Keratinocyte (primary cell): ENCODE data around the gene GALNS. TPM values are rescaled to one million over a fixed set of nuclear protein-coding genes. Genes with fewer than 3 reads are reported as not detected.

ENCODE experiments used
- DNase-seq: peaks from one replicate; pipeline ENCODE4 v3.0.0-alpha.2; 2011; ENCODE audit warnings: low read depth, missing footprints, low spot score
- FAIRE-seq: peaks from 2 replicates; lab custom pipeline; 2011; peaks lifted over from hg19 to GRCh38; lab: Jason Lieb, UNC
- H2AFZ ChIP-seq: 2 replicates; pipeline ENCODE4 v1.6.0; 2012; ENCODE audit warnings: low read length, control low read depth, inconsistent platforms; ENCODE audit not compliant: control insufficient read depth
- H3K27ac ChIP-seq: 2 replicates; pipeline ENCODE4 v1.5.1; 2011; ENCODE audit warnings: low read length; ENCODE audit not compliant: control insufficient read depth, insufficient read depth
- H3K27me3 ChIP-seq: 3 replicates; pipeline ENCODE4 v1.6.0; 2011; ENCODE audit warnings: low read length; ENCODE audit not compliant: control insufficient read depth, insufficient read depth; ENCODE audit errors: extremely low read depth
- H3K36me3 ChIP-seq, 2 experiments: 2 replicates in 1 of 2; 3 replicates in 1 of 2; pipeline ENCODE4 v1.5.1; 2011; ENCODE audit warnings: low read length in 2 of 2, mild to moderate bottlenecking in 1 of 2; ENCODE audit not compliant: control insufficient read depth in 2 of 2, insufficient read depth in 2 of 2; ENCODE audit errors: extremely low read depth in 1 of 2
- H3K4me1 ChIP-seq: 3 replicates; pipeline ENCODE4 v1.5.1; 2011; ENCODE audit warnings: low read length; ENCODE audit not compliant: control insufficient read depth, insufficient read depth; ENCODE audit errors: extremely low read depth
- H3K4me2 ChIP-seq: 3 replicates; pipeline ENCODE4 v1.6.0; 2011; ENCODE audit warnings: low read depth, low read length; ENCODE audit not compliant: control insufficient read depth, insufficient read depth; ENCODE audit errors: extremely low read depth
- H3K4me3 ChIP-seq, 3 experiments: fragments of 200-600 bp in 1 of 3; sonication (generic) in 1 of 3; 2 replicates in 2 of 3; 3 replicates in 1 of 3; pipeline ENCODE4 v1.5.1; 2011 to 2016; ENCODE audit warnings: low read length in 3 of 3, mild to moderate bottlenecking in 3 of 3, control low read depth in 2 of 3, inconsistent platforms in 1 of 3, low read depth in 1 of 3, mixed read lengths in 1 of 3, mixed run types in 1 of 3, moderate library complexity in 1 of 3; ENCODE audit not compliant: control insufficient read depth in 2 of 3, insufficient read depth in 2 of 3; ENCODE audit errors: extremely low read depth in 1 of 3
- H3K79me2 ChIP-seq: 2 replicates; pipeline ENCODE4 v1.6.0; 2012; ENCODE audit warnings: low read length; ENCODE audit not compliant: control insufficient read depth, insufficient read depth
- H3K9ac ChIP-seq: 3 replicates; pipeline ENCODE4 v1.6.0; 2011; ENCODE audit warnings: low read length; ENCODE audit not compliant: control insufficient read depth, insufficient read depth; ENCODE audit errors: extremely low read depth
- H3K9me1 ChIP-seq: 3 replicates; pipeline ENCODE4 v1.6.0; 2011; ENCODE audit warnings: low read length; ENCODE audit not compliant: control insufficient read depth, insufficient read depth; ENCODE audit errors: extremely low read depth
- H3K9me3 ChIP-seq: 2 replicates; pipeline ENCODE4 v1.5.1; 2012; ENCODE audit warnings: low read depth, low read length; ENCODE audit not compliant: control insufficient read depth
- H4K20me1 ChIP-seq: 3 replicates; pipeline ENCODE4 v1.6.0; 2011; ENCODE audit warnings: low read length; ENCODE audit not compliant: control insufficient read depth, insufficient read depth; ENCODE audit errors: extremely low read depth
- CTCF ChIP-seq, 3 experiments: IDR thresholded peaks in 1 of 3; conservative IDR thresholded peaks in 1 of 3; optimal IDR thresholded peaks in 1 of 3; 2 replicates in 2 of 3; 3 replicates in 1 of 3; pipeline versions ENCODE3 to v1.5.1; 2011; ENCODE audit warnings: low read length in 3 of 3, mild to moderate bottlenecking in 3 of 3, moderate library complexity in 2 of 3, control low read depth in 1 of 3, inconsistent platforms in 1 of 3; ENCODE audit not compliant: insufficient read depth in 2 of 3; ENCODE audit errors: extremely low read depth in 1 of 3
- EZH2 ChIP-seq: IDR thresholded peaks from one replicate; pipeline ENCODE4 v1.6.1; 2012; ENCODE audit warnings: inconsistent platforms, mild to moderate bottlenecking, low read length, moderate library complexity
- dilution Hi-C: fragments of 300-500 bp; cut with MboI; formaldehyde crosslinking; loops from one replicate; pipeline ENCODE4 v1.7.0; 2020; ENCODE audit warnings: low sequenced_read_pairs; ENCODE audit not compliant: extremely low pct_ligation_motif_present
- polyA plus RNA-seq, 5 experiments: library from polyadenylated mRNA; depleted of rRNA in 3 of 5; stranded (reverse) in 3 of 5; stranded (forward) in 1 of 5; unstranded in 1 of 5; fragments of >200 nt; gene quantifications; 1 replicate in 1 of 5; 2 replicates in 3 of 5; 3 replicates in 1 of 5; pipeline versions ENCODE4 v1.2.1 to v1.2.3, GENCODE V29; 2011 to 2012; ENCODE audit warnings: missing spikeins in 2 of 5, low read depth in 1 of 5, low replicate concordance in 1 of 5

GALNS gene
- polyA plus RNA-seq, 1 donor (not counting 4 experiments of a cell fraction or from before 2014, with no cell fraction given) = 8.3 TPM

DNA sequence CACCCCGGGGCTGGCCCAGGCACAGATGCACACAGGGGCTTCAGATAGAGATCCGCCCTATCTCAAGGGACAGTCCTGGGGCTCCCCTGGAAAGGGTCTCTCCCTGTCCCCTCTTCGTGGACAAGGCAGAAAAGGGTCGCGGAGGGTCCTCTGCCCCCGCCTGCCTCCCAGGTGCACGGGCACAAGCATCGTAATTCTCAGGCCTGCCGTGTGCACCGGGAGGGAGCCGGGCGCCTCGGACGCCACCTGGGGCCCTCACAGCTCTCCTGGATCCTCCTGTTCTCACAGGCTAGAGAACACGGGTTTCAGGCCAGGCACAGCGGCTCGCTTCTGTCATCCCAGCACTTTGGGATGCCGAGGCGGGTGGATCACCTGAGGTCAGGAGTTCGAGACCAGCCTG is 21.6 kb upstream of the GALNS start:
- Histone ChIP-seq H3K36me3 (no peaks in the 10 kb centered on the region), H2AFZ (no peak overlapping the region), H3K4me2 (no peak overlapping the region), H3K79me2 (no peaks in the 10 kb centered on the region), H3K9me3 (no peaks in the 10 kb centered on the region), H3K4me3 (no peak overlapping the region), H3K9me1 (no peaks in the 10 kb centered on the region), H4K20me1 (no peaks in the 10 kb centered on the region), H3K27ac (no peak overlapping the region), H3K9ac (no peak overlapping the region), H3K4me1 (peaks cover 30% of the 10 kb centered on the region), H3K27me3 (peaks cover 33% of the 10 kb centered on the region)
- TF ChIP-seq EZH2 = no peak
- no peak for TF ChIP-seq CTCF (optimal IDR thresholded peaks at IDR 0.05 in 1 of 3, IDR thresholded peaks at IDR 0.05 in 1 of 3, conservative IDR thresholded peaks at IDR 0.05 in 1 of 3; ENCODE audit: extremely low read depth in 1 of 3, insufficient read depth in 2 of 3, low read length in 3 of 3)
- no peak for DNase-seq
- FAIRE-seq = no peak
- dilution Hi-C loops = no loop called here

DNA sequence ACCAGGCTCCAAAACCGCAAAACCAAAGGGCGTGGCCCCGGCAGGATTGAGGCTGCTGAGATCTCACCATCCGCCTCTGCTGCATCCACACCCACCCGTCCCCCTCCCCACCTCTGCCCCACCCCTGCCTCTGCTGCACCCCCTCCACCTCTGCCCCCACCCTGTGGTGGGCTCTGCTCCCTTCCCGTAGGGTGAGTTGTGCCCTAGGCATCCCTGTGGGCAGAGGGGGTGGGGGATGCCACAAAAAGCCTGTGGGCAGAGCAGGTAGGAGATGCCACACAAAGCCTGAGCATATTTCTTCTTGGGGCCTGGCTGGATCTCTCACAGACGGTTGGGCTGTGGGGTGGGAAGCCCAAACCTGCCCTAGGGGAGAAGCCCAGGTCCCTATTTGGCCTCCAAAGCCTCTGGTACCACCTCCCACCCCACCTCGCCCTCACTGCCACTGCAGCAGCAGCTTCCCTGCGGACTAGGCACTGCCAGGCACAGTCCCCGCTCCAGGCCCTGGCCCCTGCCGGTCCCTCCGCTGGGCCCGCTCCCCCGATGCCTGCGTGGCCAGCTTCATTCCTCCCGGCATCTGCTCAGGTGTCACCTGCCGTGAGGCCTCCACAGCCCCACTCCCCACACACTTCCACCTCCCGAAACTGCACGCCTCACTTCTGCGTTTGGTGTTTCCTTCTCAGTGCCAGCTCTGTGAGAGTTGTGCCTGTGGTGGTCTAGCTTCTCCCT is 21.0 kb upstream of the GALNS start:
- Histone ChIP-seq H4K20me1 (no peaks in the 10 kb centered on the region), H3K9ac (no peak overlapping the region), H3K9me1 (no peaks in the 10 kb centered on the region), H3K4me2 (no peak overlapping the region), H3K36me3 (no peaks in the 10 kb centered on the region), H3K9me3 (no peaks in the 10 kb centered on the region), H3K27ac (no peak overlapping the region), H2AFZ (no peak overlapping the region), H3K4me1 (peaks cover 30% of the 10 kb centered on the region), H3K79me2 (no peaks in the 10 kb centered on the region), H3K27me3 (peaks cover 38% of the 10 kb centered on the region), H3K4me3 (no peak overlapping the region)
- DNase-seq = no peak
- no peak for TF ChIP-seq EZH2
- TF ChIP-seq CTCF (optimal IDR thresholded peaks at IDR 0.05 in 1 of 3, IDR thresholded peaks at IDR 0.05 in 1 of 3, conservative IDR thresholded peaks at IDR 0.05 in 1 of 3; ENCODE audit: extremely low read depth in 1 of 3, insufficient read depth in 2 of 3, low read length in 3 of 3) = no peak
- no peak for FAIRE-seq
- dilution Hi-C loops = no loop called here
